Breast epithelium (tissue), 4 donors: ENCODE data around the gene VARS2. TPM values are rescaled to one million over a fixed set of nuclear protein-coding genes. Genes with fewer than 3 reads are reported as not detected.

Experiments
- DNase-seq, 2 donors: peaks; one replicate each; pipeline ENCODE4 v3.0.0-alpha.2; 2019; ENCODE audit warnings: low spot score in 2 of 2
- H3K27ac ChIP-seq, 2 donors: fragments of 200-600 bp; sonication (generic) in 1 of 2; one replicate each; pipeline ENCODE4 v1.5.1; 2016 to 2019; ENCODE audit warnings: mild to moderate bottlenecking in 1 of 2
- H3K27me3 ChIP-seq, 2 donors: fragments of 200-600 bp; sonication (generic) in 1 of 2; one replicate each; pipeline versions ENCODE4 v1.5.1 to v1.6.0; 2017 to 2019; ENCODE audit warnings: control low read depth in 1 of 2, mild to moderate bottlenecking in 1 of 2
- H3K36me3 ChIP-seq: fragments of 200-600 bp; one replicate; pipeline ENCODE4 v1.5.1; 2019
- H3K4me1 ChIP-seq, 2 donors: fragments of 200-600 bp; sonication (generic); one replicate each; pipeline ENCODE4 v1.5.1; 2016 to 2019; ENCODE audit warnings: control low read depth in 1 of 2
- H3K4me3 ChIP-seq, 3 donors: fragments of 200-600 bp; sonication (generic); 1 replicate in 2 of 3; 2 replicates in 1 of 3; pipeline ENCODE4 v1.5.1; 2016 to 2019; ENCODE audit warnings: mild to moderate bottlenecking in 3 of 3, moderate library complexity in 2 of 3
- H3K9me3 ChIP-seq, 2 donors: fragments of 200-600 bp; sonication (generic) in 1 of 2; one replicate each; pipeline ENCODE4 v1.5.1; 2016 to 2019; ENCODE audit warnings: control low read depth in 1 of 2
- CTCF ChIP-seq, 3 donors: fragments of 450-650 bp; IDR thresholded peaks; one replicate each; pipeline ENCODE4 v1.5.1; 2016 to 2017; ENCODE audit warnings: antibody characterized with exemption in 3 of 3, mild to moderate bottlenecking in 3 of 3, moderate library complexity in 3 of 3
- POLR2A ChIP-seq: fragments of 450-650 bp; IDR thresholded peaks from one replicate; pipeline ENCODE4 v1.6.1; 2016; ENCODE audit warnings: antibody characterized with exemption, mild to moderate bottlenecking, moderate library complexity
- POLR2AphosphoS5 ChIP-seq, 3 donors: sonication (generic); formaldehyde crosslinking; IDR thresholded peaks; one replicate each; pipeline ENCODE4 v1.6.1; 2017; ENCODE audit warnings: antibody characterized with exemption in 3 of 3
- intact Hi-C: fragments of 100-400 bp; cut with DNase I; formaldehyde crosslinking; loops from one replicate; pipeline ENCODE4 v1.15.1; 2023; ENCODE audit warnings: low total_unique reads
- total RNA-seq, 3 donors: library from RNA; depleted of rRNA; stranded (reverse); fragments of >200 nt; gene quantifications; one replicate each; pipeline ENCODE4 v1.1.0, GENCODE V29; 2016

The VARS2 gene
- total RNA-seq, 3 donors from 2014 or later = 15.7 to 19.2 (median 16.8) TPM

- DNase-seq = no peak
- no peaks in the 10 kb centered on the region for H3K36me3 ChIP-seq
- intact Hi-C loops = no loop called here
- no peaks in the 10 kb centered on the region for H3K27me3 ChIP-seq
- H3K4me1 ChIP-seq = no peaks in the 10 kb centered on the region
- TF ChIP-seq POLR2A (no peak), CTCF (IDR thresholded peaks at IDR 0.05) (no peak), POLR2AphosphoS5 (IDR thresholded peaks at IDR 0.05) (no peak)
- no peak overlapping the region for H3K27ac ChIP-seq
- peak overlapping the region; percentile 44 to 71 (median 48) for H3K4me3 ChIP-seq
- H3K9me3 ChIP-seq = no peaks in the 10 kb centered on the region
Observed at GRCh38 chr6:30954631-30955366, 40.8 kb downstream of the VARS2 start.

GRCh38 chr6:30955367-30956042 is 41.5 kb downstream of the VARS2 start:
- no peak overlapping the region for H3K27ac ChIP-seq
- no peaks in the 10 kb centered on the region for H3K27me3 ChIP-seq

GRCh38 chr6:30957716-30958115 is 43.7 kb downstream of the VARS2 start:
- Histone ChIP-seq H3K27me3 (no peaks in the 10 kb centered on the region), H3K9me3 (no peaks in the 10 kb centered on the region), H3K36me3 (no peaks in the 10 kb centered on the region), H3K4me3 (no peak overlapping the region), H3K27ac (no peak overlapping the region), H3K4me1 (no peaks in the 10 kb centered on the region)
- intact Hi-C loops = no loop called here
- no peak for DNase-seq
- no peak for TF ChIP-seq POLR2AphosphoS5 (IDR thresholded peaks at IDR 0.05)
- TF ChIP-seq CTCF (IDR thresholded peaks at IDR 0.05) = no peak
- no peak for TF ChIP-seq POLR2A

More at GRCh38 chr6:30955367-30956042, 41.5 kb downstream of the VARS2 start:
- Histone ChIP-seq H3K4me1 (no peaks in the 10 kb centered on the region), H3K36me3 (no peaks in the 10 kb centered on the region), H3K4me3 (peak overlapping the region; percentile 44 to 71 (median 48)), H3K9me3 (no peaks in the 10 kb centered on the region)
- intact Hi-C loops = no loop called here
- DNase-seq = peak in 1 of 2 donors; percentile 58
- TF ChIP-seq POLR2A (no peak), CTCF (IDR thresholded peaks at IDR 0.05) (no peak), POLR2AphosphoS5 (IDR thresholded peaks at IDR 0.05) (no peak)

- no peaks in the 10 kb centered on the region for H3K27me3 ChIP-seq
- no peak overlapping the region for H3K4me3 ChIP-seq
- H3K4me1 ChIP-seq = no peaks in the 10 kb centered on the region
- no peaks in the 10 kb centered on the region for H3K9me3 ChIP-seq
- TF ChIP-seq CTCF (IDR thresholded peaks at IDR 0.05) = no peak
- TF ChIP-seq POLR2A = no peak
- TF ChIP-seq POLR2AphosphoS5 (IDR thresholded peaks at IDR 0.05) = no peak
- H3K27ac ChIP-seq = no peak overlapping the region
- intact Hi-C loops = no loop called here
- H3K36me3 ChIP-seq = no peaks in the 10 kb centered on the region
- no peak for DNase-seq
Observed at GRCh38 chr6:30960907-30961673, 47.1 kb downstream of the VARS2 start.
